HG03097 (cell line): Measurements from ENCODE around the gene RREB1.

ENCODE experiments used
- ATAC-seq: cut with Tn5 transposase; IDR thresholded peaks from one replicate; pipeline ENCODE4 v1.9.1; 2021; ENCODE audit not compliant: unreplicated experiment, low FRiP score

Gene RREB1

DNA sequence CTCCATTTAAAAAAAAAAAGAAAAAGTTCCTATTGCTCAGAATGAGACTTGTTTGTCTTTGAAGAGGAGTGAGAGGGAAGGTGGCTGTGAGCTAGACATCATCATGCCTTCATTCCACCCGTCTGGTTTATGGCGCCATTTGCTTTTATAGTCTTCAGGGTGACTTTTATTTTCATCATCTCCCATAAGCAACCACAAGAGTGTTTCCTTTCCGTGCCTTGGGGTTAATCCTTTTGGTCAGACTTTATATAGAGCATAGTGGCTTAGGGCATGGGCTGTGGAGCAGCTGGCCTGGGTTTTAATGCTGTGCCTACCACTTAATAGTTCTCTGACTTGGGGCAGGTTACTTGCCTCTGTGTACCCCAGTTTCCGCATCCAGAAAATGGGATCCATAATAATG is 77.8 kb downstream of the RREB1 start:
- no peak for ATAC-seq

DNA sequence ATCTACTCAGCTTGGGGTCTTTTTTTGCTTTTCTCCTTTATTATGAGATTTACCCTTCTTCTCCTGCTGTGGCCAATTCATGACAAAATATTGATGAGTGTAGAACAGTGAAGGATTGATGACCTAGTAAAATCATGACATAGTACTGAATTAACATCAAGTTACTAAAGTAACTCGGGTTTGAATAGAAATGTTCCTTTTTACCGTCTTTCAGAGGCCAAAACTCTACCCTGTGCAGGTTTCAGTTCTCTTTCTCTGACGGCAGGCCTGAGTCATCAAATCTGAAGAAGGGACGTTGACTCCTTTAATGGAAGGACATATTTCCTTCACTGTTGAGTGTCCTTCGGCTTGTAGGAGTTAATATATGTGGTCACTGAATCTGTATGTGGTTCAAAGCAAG is 80.7 kb downstream of the RREB1 start:
- ATAC-seq = peak; percentile 75

DNA sequence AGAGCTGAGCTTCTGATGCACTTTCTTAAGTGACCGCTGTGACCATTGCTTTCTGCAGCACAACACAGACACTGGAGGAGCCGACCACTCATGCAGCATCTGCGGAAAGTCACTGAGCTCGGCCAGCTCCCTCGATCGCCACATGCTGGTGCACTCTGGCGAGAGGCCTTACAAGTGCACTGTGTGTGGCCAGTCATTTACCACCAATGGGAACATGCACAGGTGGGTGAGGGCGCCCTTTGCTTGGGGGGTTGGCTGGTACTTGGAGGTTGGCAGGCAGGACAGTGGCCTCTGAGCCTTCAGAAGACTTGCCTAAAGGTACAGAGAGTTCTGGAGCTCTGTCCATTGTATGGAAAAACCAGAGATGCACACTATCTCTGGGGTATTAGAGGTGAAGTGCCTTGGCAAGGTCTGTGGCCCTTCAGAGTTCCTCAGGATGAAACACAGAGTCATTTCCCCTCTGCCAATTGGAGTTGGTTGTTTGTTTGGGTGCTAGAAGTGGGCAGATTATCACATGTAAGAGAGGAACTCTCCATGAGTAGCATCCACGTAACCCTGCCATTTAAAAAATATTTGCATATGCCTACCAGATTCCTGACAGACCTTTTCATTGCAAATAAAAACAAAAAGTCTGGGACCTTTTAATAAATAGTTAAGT is 81.5 kb downstream of the RREB1 start:
- no peak for ATAC-seq

DNA sequence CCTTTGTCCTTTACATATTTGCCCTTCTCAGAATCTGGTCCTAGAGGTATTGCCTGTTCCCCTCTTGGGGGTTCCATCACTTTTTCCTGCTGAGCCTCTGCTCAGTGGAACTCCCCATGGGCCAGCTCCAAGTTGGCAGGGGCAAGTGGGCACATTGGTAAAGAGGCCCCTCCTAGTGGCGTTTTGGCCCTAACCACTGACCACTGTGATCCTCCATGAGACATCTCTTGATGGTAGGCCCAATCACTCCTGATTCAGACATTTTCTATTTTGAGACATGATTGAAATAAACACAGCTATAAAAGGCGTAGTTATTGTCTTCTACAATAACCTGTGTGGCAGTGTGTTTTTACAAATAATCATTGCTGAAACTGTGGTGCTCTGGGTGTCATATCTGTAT is 83.0 kb downstream of the RREB1 start:
- ATAC-seq = no peak

DNA sequence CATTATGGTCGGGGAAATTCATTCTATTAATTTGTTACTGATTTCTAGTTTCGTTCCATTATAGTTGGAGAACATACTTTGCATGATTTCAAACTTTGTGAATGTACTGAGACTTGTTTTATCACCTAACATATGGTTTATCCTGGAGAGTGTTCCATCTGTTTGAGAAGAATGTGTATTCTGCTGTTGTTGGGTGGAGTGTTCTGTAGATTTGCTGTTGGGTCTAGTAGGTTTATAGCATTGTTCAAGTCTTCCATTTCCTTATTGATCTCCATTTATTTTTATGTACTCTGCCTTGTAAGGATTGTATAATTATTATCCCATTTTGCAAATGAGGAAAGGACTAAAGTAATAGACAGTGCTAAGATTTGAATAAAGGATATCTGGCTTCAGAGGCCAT is 85.4 kb downstream of the RREB1 start:
- no peak for ATAC-seq

DNA sequence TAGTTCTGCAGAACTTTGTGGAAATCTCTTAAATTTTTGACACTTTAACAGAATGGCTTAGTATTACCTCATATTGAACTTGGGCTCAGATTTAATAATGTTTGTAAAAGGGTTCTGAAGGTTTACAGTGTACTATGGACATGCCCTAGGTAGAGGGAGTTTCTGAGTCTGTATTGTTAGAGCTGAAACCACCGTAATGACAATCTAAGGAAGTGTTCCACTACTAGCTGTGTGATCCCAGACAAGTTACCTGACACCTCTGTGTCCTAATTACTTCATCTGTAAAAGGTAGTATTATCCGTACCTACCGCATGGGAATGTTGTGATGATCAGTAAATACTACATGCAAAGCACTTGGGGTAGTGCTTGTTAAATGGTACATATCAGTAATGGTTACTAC is 86.9 kb downstream of the RREB1 start:
- ATAC-seq = no peak

DNA sequence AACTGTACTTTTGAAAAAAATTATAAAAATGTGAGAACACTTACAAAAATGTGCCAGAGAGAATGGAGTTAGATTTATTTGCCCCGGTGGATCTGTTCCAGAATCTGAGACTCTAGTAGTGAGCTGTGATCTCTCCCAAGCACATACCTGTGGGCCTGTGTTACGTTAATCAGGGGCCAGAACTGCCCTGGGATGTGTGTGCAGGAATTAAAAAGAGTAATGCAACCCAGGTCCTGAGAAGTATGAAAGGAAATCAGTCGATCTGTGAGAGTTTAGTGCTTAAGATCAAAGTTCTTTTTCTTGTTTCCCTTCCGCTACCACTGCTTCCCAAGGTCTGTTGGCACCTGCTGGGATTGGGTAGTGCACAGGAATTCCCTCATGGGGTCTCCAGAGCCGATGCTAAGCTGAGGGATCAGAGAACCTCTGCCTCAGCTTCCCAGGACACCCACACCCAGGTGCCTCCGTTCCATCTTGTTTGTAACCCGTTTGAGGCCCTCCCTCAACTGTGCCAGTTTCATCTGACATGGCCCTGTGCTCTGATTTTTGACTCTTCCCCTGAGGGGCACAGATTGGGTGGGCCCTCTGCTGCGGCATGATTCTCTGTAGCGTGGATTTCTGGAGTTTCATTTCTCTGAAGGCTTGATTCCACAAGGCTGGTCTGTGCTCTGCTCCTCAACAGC is 87.7 kb downstream of the RREB1 start:
- ATAC-seq = no peak

DNA sequence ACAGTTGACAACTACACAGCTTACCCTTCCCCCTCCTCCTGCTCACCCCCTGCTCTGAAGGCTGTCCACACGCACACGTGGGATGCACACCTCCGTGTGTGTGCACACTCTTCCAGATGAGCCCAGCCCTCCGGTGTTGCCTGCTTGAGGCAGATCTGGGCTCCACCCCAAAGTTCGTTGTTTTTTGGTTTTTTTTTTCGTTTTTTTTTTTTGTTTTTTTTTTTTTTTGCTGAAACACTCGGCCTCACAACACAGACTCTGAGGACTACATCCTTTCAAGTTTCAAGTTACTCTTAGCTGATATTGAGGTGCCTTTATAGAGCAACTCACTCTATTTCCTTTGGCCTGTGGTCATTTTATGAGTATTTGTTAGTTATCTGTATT is 88.2 kb downstream of the RREB1 start:
- ATAC-seq = no peak

DNA sequence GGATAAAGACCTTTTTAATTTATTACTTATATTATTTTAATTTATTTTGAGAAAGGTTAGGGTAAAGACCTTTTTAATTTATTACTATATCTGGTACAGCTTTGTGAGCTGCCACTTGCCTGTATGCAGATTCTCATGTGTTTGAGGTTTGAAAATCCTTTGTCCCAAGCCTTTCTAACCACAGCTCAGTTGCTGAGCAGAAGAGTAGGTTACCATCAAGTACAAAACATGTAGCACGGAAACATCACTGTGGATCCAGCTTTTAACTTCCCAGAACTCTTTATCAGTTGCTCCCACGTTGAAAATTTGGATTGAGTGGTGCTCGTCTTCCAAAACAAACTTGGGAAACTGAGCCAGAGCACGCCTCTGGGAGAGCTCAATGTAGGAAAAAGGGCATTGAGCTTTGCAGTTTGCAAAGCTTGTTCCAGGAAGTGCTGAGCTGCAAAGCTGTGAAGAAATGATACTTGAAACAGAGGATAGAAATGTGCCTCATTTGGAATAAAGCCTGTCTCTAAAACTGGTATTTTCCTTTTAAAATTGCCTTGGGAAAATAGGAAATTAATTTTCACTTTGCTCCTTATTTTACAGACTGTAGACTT is 89.0 kb downstream of the RREB1 start:
- no peak for ATAC-seq

DNA sequence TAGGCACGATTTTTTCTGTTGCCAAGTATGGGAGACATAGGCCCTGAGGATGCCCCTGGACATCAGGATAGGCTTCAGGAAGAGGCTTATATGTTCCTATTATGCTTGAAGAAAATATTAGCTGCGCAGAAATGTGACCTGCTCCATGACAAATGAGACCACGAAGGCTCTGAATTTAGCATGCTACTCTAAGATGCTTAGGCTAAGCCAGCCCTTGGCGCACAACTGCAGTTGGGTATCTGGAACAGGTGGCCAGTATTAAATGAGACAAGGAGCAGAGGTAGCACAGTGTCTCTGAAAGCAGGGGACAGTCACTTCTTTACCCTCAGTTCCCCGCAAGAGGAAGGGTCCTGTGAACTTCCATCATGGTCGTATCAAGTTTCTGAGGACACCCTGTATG is 90.0 kb downstream of the RREB1 start:
- ATAC-seq = no peak

DNA sequence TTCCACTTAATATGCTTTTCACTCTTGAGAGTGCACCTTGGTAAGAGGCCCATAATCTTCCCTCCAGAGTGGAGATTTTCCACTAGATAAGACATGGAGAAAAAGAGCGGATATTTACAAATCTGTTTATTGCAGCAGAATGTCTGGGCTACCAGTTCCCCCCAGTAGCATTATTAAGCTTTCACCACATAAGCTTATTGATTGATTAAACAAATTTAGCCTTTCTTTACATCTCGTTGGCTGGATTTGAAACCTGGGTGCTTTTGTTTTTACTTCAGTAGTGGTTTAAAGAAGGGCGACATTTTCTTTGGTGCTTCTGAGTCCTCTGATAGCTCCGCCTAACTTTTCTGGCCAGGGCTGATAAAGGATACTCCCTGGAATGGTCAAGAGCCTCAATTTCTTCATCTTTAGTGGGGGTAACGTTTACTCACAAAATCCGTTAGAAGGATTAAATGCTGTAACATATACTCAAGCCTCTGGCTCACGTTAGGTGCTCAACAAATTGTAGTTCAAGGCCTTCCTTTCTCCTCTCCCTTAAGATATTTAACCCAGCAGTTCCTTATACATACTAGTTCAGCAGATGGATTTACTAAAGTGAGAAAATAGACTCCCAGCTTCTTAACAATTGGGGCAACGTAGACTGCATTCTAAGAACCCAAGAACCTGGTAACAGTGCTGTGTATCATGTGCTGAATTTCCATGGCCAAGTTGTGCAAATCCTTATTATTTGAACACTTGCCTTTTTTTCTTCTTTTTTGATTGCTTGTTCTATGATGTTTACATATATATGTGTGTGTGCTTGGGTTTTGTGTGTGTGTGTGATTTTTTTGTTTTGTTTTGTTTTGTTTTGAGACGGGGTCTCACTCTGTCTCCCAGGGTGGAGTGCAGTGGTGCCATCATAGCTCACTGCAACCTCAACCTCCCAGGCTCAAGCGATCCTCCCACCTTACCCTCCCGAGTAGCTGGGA is 91.4 kb downstream of the RREB1 start:
- no peak for ATAC-seq

DNA sequence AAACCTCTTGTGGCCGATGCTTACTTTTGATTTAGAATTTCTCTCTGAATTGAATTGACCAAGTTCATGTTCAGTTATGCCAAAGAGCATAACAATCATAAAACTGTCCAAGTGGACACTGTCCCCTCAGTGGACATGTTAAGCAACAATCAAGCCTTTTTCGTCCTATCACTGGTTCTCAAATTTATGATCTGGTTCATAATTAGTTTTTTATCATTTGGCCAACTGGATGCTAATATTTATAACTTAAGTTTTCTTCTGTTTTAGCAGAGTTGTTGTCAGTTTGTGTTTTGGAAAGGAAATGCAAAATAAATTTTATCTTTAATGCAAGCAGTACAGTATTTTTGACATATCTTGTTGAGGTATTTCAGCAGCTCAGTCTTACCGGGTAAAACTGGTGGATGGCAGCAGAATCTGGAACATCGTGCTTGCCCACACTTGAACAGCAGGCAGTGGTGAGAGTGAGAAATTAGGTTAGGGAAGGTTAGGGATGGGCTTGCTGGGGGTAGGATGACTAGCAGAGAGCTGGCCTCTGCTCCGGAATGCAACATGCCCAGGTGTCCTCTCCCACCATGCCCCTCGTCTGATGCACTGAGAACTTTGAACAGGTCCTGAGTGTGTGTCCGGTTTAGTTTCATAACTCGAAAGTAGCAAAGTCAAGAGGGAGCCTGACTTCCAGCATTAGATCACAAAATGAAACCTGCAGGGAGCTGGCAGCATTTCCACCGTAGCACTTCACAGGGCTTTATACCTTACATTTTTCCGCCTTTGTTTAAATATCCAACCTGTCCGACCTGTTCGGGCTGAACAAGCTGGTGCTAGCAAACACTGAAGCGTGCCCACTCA is 93.1 kb downstream of the RREB1 start:
- ATAC-seq = no peak

DNA sequence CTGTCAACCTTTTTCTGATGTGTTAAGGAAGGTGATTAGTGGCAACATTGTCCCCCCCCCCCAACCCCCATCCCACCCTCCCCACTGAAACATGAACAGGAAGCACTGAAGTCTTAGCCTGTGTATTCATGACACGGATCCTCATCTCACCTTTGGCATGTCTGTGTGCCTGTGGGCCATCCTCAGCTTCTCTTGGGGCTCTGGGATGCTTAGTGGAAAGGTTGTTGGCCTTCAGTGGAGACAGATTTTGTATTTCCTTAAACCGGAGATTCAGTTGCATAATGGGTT is 93.6 kb downstream of the RREB1 start:
- no peak for ATAC-seq

DNA sequence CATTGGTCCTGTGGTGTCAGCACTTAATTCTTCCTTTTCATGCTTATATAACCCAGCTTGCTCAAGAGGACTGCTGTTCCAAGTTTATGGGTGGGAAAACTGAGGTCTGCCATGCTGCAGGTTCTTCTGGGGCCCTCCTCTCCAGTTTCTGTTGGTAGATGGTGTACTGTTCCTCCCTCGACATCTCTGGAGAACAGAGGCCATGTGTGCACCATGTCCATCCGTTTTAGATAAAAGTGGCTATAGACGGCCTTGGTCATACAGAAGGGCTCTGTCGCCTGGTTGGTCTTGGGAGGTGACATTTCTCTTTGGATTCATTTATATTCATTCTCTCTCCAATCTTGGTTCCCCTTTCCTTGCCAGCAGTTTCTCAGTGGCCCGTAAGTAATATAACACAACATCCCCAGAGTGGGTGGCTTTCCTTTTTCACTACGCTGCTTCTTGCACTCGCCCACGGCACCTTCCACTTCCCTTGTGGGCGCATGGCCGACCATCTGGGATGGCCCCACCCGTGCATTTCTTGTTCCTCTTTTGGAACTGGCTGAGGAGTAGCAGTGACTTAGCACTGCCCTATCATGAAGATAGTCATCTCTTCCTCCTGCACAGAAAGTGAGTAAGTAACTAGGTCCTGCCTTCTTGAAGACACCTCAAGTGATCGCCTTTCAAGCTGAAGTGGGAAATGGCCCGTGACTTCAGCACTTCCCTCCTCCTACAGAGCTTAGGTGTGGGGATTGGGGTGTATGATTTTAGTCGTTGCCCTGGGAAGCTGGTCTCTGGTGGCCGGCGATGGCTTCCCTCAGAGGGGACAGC is 94.2 kb downstream of the RREB1 start:
- peak; percentile 76 for ATAC-seq

DNA sequence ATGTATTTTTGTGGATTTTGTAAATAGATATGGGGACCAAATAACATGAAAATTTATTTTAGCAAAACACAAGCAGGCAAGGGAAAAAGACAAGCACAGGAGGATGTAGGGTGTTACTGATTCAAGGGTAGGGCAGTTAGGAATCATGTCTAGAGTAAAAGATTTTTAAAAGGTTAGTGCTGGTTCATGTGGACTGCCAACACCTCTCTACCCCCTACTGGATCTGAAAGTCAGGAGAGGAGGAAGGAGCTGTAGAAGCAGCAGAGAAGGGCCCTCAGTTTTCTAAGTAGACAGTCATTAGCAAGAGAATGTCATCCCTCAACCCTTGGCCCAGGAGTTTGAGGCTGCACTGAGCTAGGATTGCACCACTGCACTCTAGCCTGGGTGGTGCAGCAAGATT is 95.2 kb downstream of the RREB1 start:
- ATAC-seq = no peak

DNA sequence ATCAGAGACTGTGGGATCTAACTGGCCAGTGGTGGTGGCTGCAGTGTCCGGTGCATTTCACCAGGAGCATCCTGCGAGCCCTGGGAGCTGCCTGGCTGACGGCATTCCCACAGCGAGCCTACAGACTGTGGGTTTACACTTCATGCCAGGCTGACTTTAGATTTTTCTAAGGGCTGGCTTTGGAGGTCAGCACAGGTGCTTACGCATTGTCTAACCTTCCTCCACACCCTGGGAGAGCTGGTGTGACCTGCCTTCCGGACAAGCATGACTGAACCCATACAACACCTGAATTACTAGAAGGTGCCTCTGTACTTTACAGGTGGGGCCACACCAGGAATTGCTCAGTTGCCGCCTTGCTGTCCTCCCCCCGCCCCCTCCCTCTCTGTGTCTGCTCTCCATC is 96.2 kb downstream of the RREB1 start:
- ATAC-seq = no peak

DNA sequence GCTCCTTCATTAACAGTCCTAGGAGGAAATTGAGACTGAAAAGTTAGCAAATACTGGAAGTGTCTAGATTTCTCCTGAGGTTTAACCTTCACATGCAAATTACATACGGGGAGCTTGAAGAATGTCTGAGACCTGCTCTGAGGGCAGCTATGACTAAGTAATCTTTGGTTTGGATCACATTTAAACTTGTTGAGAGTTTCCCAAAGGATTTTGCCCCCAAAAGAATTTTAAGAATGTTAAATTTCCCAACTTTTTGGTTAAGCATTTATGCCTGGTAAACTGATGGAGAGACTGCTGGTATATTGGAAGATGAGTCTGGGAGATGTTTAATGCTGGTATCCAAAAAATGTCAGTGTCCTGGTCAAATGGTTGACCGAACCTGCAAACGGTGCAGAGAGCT is 97.0 kb downstream of the RREB1 start:
- no peak for ATAC-seq

DNA sequence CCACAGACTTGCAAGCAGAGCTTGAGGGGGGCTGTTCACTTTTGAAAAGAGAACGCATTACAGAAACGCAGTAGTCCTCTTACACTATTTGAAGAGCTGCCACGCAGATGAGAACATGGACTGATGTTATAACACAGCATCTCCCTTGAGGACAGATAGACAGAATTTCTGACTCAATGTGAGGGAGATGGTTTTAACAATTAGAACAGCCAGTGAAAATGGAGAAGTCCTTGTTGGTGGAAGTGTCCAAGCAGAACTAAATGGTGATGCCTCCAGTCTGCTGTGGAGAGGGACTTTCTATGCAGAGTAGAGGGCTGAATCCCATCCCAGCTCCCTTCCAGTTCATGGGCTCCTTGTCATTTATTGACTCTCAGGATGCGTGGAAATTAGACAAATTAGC is 100.0 kb downstream of the RREB1 start:
- ATAC-seq = no peak

DNA sequence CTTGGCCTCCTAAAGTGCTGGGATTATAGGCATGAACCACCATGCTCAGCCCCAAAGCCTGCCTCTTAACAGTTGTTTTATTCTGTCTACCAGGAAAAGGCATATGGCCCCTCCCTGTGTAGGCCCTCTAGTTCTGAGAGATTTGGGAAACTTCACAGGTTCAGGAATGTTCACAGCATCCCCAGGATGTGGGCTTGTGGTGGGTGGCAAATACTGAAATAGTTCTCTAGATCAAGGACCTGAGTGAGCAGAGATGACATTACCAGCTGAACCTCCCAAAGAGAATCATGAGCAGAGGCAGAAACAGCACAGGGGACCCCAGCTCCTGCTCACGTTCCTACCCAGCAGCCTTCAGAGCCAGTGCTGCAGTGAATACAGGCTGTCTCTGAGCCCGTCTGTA is 105.7 kb downstream of the RREB1 start:
- ATAC-seq = no peak

DNA sequence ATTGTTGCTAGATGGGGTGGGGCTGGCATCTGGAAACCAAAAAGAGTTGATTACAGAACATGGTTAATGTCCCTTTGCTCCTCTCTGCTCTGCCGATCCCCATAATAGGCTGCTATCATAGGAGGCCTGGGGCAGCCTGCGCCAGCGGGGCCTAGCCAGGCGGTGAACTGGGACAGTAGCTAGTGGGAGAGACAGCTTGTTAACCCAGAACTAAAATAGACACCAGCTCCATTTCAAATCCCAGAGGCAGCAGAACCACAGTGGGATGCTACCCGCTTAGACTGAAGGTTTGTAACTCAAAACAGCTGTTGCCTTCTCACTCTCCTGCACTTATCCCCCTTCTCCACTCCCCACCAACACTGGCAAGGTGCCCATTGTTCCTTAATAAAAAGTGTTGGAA is 106.7 kb downstream of the RREB1 start:
- no peak for ATAC-seq
